HG03520 (cell line): Measurements from ENCODE around the gene LSAMP.
"Not testable (repeated sequence)": the region's sequence is repeated elsewhere in the genome, so short reads cannot be mapped to it uniquely, and the experiment has no call there.

Experiments
- ATAC-seq: cut with Tn5 transposase; IDR thresholded peaks from one replicate; pipeline ENCODE4 v1.9.1; 2021; ENCODE audit warnings: mild to moderate bottlenecking, moderate library complexity; ENCODE audit not compliant: unreplicated experiment

Gene LSAMP

GRCh38 chr3:115859002-115859807 lies 586.1 kb downstream of the LSAMP start:
- ATAC-seq, result no peak

DNA sequence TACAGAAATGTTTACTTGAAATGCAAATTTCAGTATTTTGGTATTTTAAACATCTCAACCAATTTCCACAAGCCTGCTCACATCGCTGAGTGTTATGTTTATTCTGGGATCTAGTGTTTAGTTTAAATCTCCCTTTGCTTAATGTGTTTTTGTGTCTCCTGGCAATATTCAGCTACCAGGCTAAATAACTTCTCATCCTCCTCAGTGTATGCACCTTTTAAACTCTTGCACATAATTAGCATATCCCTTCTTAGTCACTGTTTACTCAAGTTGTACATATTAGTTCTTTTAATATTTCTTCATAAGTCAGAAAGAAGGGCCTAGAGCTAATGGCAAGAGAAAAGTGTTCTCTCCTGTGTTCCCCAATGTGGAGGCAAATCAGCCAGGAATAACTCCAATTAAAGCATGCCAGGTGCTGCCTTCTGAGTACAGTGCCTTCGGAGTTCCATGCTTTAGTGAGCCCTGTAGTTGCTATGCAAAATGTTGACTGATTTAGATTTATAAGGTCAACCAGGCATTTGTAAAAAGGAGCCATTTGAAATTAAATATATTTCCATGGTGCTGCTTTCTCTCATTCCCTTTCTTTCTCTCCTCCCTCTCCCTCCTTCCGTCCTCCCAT lies 587.7 kb downstream of the LSAMP start:
- ATAC-seq, result no peak

DNA sequence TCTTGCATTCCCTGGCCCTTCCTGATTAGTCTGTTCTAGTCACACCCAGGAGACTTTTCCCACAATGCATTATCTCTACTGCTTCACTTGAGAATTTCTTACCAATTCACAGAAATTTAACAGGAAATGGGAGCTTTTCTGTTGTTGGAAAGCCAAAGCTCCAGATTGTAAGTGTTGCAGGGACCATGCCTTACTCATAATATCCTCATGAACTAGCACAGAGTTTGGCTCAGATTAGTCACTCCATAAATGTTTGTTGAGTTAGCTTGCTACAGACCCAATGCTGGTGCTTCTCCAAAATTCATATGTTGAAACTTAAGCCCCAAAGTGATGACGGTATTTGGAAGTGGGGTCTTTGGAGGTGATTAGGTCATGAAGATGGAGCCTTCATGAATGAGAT lies 589.4 kb downstream of the LSAMP start:
- no peak for ATAC-seq

- no peak for ATAC-seq
These were observed 592.2 kb downstream of the LSAMP start for GRCh38 chr3:115853104-115853503.

GRCh38 chr3:115852278-115852677 lies 593.0 kb downstream of the LSAMP start:
- no peak for ATAC-seq

DNA sequence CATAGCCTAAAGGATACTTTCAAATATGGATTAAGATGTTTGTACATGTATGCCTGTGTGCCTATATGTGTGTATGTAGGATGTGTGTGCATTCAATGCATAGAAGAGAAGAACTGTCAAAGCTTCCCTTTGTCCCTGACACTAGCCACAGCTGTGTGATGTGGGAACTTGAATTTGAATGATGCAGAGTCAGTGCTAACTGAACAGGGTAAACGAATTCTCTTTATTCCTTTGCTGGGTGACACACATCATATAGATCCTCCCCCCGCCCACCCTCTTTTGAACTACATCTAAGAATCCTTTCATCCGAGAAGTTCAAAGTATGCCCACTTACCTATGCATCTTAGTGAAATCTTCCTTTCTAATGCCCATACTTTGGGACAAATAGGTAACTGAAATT lies 593.7 kb downstream of the LSAMP start:
- no peak for ATAC-seq

DNA sequence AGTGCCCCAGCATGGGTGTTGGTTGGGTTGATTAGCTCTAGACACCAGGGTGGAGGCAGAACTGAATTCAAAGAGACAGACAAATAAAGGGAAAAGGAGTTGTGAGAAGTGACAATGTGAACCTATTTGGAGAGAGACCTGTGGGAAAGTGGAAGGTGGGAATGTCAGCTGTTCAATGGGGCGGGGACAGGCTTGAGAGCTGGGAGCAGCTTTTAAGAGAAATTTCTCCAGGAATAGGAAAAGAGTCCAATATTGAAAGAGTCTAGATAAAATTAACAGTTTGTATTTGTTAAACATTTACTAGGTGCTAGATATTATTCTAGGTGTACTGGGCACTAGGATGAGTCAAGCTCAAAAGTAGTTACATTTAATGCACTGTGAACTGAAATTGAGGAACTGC lies 596.6 kb downstream of the LSAMP start:
- no peak for ATAC-seq

DNA sequence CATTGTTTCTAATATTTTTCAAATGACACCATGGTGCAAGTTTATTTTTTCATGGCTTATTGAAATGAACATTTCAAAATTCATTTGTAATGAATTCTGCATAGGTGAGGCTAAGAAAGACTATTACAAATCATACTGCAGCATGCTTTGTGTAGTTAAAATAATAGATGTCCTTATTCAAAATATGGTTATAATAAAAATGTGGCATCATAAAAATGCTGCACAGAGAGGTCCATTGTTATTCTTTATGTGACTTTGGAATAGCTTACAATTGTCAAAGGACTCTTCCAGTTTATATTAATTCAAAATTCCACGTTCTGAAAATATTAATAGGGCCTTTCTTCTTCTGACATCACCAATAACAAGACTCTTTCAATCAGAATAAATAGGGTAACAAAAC lies 599.3 kb downstream of the LSAMP start:
- ATAC-seq, result no peak

GRCh38 chr3:115844729-115845128 lies 600.6 kb downstream of the LSAMP start:
- not testable (repeated sequence) for ATAC-seq

GRCh38 chr3:115843206-115843605 lies 602.1 kb downstream of the LSAMP start:
- ATAC-seq, result no peak

- no peak for ATAC-seq
These were observed 606.0 kb downstream of the LSAMP start for GRCh38 chr3:115839246-115839645.

DNA sequence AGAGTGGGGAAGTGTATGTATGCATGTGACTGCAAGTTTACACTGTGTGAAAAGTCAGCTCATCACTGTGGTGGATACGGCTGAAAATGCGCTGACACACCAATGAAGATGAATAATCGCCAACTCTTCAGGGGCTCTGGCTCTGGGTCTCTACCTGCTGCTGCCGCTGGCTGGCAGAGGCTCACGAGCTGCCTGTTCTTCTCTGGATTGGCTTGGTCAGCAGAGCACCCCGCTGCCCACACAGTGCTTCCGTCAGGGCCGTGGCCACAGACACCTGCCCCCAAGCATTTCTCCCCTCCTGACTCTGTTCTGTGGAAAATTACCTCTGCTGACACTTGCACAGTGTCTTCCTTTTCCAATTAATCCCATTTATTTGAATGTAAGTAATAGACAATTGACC lies 606.5 kb downstream of the LSAMP start:
- ATAC-seq, result no peak

DNA sequence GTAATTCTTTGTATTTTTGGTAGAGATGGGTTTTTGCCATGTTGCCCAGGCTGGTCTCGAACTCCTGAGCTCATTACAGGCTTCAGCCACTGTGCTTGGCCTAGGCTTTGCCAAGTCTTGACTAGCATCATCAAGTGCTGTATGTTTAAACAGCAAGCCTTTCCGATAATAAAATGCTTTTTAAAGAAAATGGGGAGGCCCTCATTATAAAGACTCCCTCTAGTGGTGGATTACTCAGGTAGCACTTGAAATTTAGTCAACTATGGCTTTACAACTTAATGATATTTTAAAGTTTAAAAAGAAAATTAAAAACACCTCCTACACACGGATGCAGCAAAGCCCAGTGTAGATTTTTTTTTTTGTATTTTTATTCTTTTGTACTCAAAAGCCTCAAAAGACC lies 608.3 kb downstream of the LSAMP start:
- no peak for ATAC-seq

- no peak for ATAC-seq
These were observed 609.3 kb downstream of the LSAMP start for GRCh38 chr3:115835946-115836345.

GRCh38 chr3:115834068-115834467 lies 611.2 kb downstream of the LSAMP start:
- no peak for ATAC-seq

DNA sequence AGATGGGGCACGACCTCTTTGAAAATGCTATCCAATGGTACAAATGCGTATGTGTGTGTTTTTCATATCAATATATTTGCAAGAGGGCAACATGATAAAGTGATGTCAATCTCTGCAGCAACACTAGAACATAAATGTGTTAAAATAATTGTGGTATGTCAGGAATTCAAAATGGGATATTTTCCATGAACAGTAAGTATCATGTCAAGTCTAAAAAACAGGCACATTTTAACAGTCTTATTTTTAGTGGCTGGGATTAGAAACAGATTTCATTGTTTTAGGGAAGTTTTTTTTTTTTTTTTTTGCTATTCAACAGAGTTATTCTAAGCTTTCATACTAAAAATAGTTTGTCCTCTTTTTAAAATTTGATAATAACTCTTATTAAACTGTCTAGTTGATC lies 612.2 kb downstream of the LSAMP start:
- no peak for ATAC-seq

DNA sequence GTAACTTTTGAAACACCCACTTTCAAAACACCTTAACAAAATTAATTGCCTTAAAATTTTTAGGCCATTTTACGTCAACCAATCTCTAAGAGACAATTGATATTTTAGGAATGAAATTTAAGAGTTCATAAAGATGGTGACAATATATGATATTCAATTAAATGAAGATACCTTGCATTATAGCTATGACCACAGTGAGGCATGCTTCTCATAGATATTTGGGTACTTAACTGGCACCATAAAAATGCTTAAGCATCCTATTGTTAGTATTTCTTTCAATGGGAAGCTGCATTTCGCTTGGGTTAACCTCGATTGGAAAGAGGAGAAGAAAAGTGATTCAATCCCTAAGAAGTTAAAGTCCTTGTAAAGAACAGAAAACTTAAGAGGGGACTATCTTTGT lies 613.0 kb downstream of the LSAMP start:
- no peak for ATAC-seq

DNA sequence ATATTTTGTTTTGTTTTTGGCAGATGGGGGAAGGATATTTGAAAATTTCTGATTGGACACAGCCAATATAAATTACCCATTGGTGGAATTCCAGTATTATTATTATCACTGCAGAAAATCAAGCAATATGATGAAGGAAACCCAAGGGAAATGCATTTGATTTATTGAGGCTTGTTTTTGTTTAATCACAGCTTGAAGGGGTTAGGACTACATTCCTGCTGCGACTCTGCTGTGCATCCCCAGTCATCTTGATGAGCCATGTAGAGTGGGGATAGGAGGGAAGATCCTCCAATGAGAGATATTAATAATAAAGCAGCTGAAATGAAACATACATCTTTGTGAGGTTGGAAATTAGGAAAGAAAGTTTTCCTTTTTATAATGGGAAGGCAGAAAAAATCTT lies 613.4 kb downstream of the LSAMP start:
- no peak for ATAC-seq

- ATAC-seq, result no peak
These were observed 614.4 kb downstream of the LSAMP start for GRCh38 chr3:115830764-115831395.

DNA sequence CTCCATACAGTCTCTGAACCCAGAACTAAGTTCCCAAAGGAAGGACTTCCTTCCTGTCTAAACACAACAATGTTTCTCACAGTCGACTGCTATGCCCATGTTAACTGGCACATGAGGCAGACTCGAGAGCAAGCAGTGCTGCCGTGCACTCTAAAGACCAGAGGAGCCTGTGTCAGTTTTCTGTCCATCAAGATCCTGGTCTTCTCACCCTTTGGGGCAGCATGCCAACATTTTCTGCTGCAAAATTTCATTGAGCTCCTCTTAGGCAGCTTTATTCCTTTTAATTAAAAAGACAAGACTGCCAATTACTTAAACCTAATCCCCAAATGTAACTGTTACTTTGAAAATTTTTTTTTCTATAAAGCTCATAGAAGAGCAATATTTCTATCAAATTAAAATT lies 616.9 kb downstream of the LSAMP start:
- no peak for ATAC-seq

DNA sequence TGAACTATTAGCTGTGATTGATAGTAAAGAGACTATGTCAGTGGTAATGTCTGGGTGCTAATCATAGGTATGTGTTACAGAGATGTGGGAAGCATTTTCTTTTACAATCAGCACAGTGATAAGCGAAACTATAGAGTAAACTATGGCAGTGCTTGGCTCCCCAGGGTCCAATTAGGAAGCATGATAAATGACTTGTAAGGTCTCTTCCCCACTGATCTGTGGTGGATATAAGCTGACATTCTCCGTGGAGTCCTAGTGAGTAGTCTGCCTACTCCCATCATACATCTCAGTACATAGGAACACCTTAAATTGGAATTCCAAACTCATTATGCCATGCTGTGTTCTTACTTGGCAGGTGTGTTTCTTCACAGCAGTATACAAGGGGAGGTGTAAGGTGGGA lies 617.8 kb downstream of the LSAMP start:
- ATAC-seq, result no peak

GRCh38 chr3:115825046-115825445 lies 620.2 kb downstream of the LSAMP start:
- ATAC-seq, result no peak
